ENCODE measurements around the gene NODAL. TPM values are rescaled to one million over a fixed set of nuclear protein-coding genes. Genes with fewer than 3 reads are reported as not detected.

The NODAL gene
- total RNA-seq, 1 experiment from 2014 or later = not detected

- H3K27ac ChIP-seq (ENCODE audit: low read length) = no peak overlapping the region
- ChIA-PET CTCF (no interaction called here), POLR2A (no interaction called here)
- no peaks in the 10 kb centered on the region for H3K36me3 ChIP-seq (ENCODE audit: control insufficient read depth, insufficient read depth, low read length)
- in situ Hi-C loops (cut with HindIII; ENCODE audit: low pct_unique_long_range_greater_than_20kb, low sequenced_read_pairs) (no loop called here), intact Hi-C loops (cut with micrococcal nuclease; ENCODE audit: unreplicated experiment) (no loop called here)
- DNase-seq (ENCODE audit: low read depth, low spot score) (no peak), ATAC-seq (no peak)
- no peaks in the 10 kb centered on the region for H3K4me1 ChIP-seq (ENCODE audit: control insufficient read depth, insufficient read depth, low read length)
- no peak overlapping the region for H3K4me3 ChIP-seq (ENCODE audit: low read depth in 2 of 2, low read length in 2 of 2)
- BruUV-seq (replicated peaks) = no TSS peak
- TF ChIP-seq REST (IDR thresholded peaks at IDR 0.05; ENCODE audit: insufficient read depth in 1 of 2, low read depth in 2 of 2, low read length in 1 of 2) = no peak
- no peak for TF ChIP-seq CTCF (IDR thresholded peaks at IDR 0.05)
- H3K9me3 ChIP-seq (ENCODE audit: control insufficient read depth, insufficient read depth, low read depth, low read length) = no peaks in the 10 kb centered on the region
- no peaks in the 10 kb centered on the region for H3K27me3 ChIP-seq (ENCODE audit: control insufficient read depth, insufficient read depth, low read length)
Measured at GRCh38 chr10:70396140-70396539, 45.3 kb downstream of the NODAL start.

DNA sequence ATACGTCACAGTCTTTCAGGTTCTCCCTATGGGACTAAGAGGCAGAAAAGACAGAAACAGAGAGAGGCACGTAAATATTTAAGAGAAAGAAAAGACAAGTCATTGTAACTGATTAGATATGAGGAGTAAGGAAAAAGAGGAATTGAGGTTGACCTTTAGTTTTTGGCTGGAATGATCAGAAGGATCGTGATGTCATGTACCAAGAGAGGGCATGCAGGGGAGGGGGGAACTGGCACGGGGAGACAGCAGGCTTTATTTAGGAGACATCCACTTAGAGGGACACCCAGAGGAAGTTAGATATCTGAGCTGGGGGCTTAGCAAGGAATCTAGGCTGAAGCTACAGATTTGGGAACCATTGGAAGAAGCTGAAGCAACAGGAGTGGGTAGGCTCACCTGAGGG lies 49.8 kb downstream of the NODAL start:
- ATAC-seq = no peak
- Histone ChIP-seq H3K9me3 (ENCODE audit: control insufficient read depth, insufficient read depth, low read depth, low read length) (no peaks in the 10 kb centered on the region), H3K27me3 (ENCODE audit: control insufficient read depth, insufficient read depth, low read length) (no peaks in the 10 kb centered on the region; the same call in 1 of the 2 replicates), H3K4me1 (ENCODE audit: control insufficient read depth, insufficient read depth, low read length) (peaks cover 6% of the 10 kb centered on the region; the same call in 1 of the 2 replicates), H3K4me3 (ENCODE audit: low read depth in 2 of 2, low read length in 2 of 2) (no peak overlapping the region), H3K27ac (ENCODE audit: low read length) (no peak overlapping the region), H3K36me3 (ENCODE audit: control insufficient read depth, insufficient read depth, low read length) (no peaks in the 10 kb centered on the region)
- in situ Hi-C loops (cut with HindIII; ENCODE audit: low pct_unique_long_range_greater_than_20kb, low sequenced_read_pairs) (no loop called here), intact Hi-C loops (cut with micrococcal nuclease; ENCODE audit: unreplicated experiment) (no loop called here)
- no TSS peak for BruUV-seq (replicated peaks)
- POLR2A ChIA-PET = no interaction called here
- CTCF ChIA-PET = interaction anchor here (0.8 kb wide), 1 partner anchor 12 kb away, joined by 3 read pairs; no protein-coding TSS in a partner anchor
- TF ChIP-seq SIN3A (IDR thresholded peaks at IDR 0.05; ENCODE audit: borderline replicate concordance, insufficient read depth, low read depth, low read length) (no peak), REST (IDR thresholded peaks at IDR 0.05; ENCODE audit: insufficient read depth in 1 of 2, low read depth in 2 of 2, low read length in 1 of 2) (no peak), POLR2AphosphoS5 (IDR thresholded peaks at IDR 0.05; ENCODE audit: low read depth, low read length) (no peak), CTCF (IDR thresholded peaks at IDR 0.05) (no peak), TCF7L2 (IDR thresholded peaks at IDR 0.05; ENCODE audit: low read depth, low read length) (no peak)
- DNase-seq (ENCODE audit: low read depth, low spot score) = no peak

Other genes with a start within 250 kb of the NODAL start
- 174 TPM for gene PPA1, start 208.3 kb downstream of the NODAL start, total RNA-seq (2021; ENCODE audit: unreplicated experiment)
- 0.05 TPM for gene NPFFR1, start 157.7 kb downstream of the NODAL start, total RNA-seq (2021; ENCODE audit: unreplicated experiment)
- gene LRRC20, start 59.1 kb downstream of the NODAL start, total RNA-seq (2021; ENCODE audit: unreplicated experiment) = 39.3 TPM
- 48.2 TPM for gene EIF4EBP2, start 37.5 kb downstream of the NODAL start, total RNA-seq (2021; ENCODE audit: unreplicated experiment)
- gene PALD1, start 37.1 kb upstream of the NODAL start, total RNA-seq (2021; ENCODE audit: unreplicated experiment) = 3.0 TPM
- gene PRF1, start 161.1 kb upstream of the NODAL start, total RNA-seq (2021; ENCODE audit: unreplicated experiment) = not detected
- gene ADAMTS14, start 230.8 kb upstream of the NODAL start, total RNA-seq (2021; ENCODE audit: unreplicated experiment) = 0.67 TPM

Measured in Panc1 (cell line).